Panc1 (cell line): ENCODE measurements around the gene GPR160.

ENCODE experiments used
- CTCF ChIP-seq: fragments of 450-650 bp; IDR thresholded peaks from 2 replicates; pipeline ENCODE4 v1.5.1; 2017; ENCODE audit warnings: mild to moderate bottlenecking
- POLR2AphosphoS5 ChIP-seq: IDR thresholded peaks from 2 replicates; pipeline ENCODE4 v1.6.1; 2012; ENCODE audit warnings: mild to moderate bottlenecking, low read depth, low read length, moderate library complexity
- TF ChIP-seq, protein P1 (sequence below), 2 experiments: IDR thresholded peaks; 2 replicates each; pipeline ENCODE4 v1.6.1; 2011 to 2012; ENCODE audit warnings: low read depth in 2 of 2, control low read depth in 1 of 2, low read length in 1 of 2, mild to moderate bottlenecking in 1 of 2, moderate library complexity in 1 of 2; ENCODE audit not compliant: insufficient read depth in 1 of 2

- TF ChIP-seq CTCF, result no peak
- TF ChIP-seq, protein P1, sequence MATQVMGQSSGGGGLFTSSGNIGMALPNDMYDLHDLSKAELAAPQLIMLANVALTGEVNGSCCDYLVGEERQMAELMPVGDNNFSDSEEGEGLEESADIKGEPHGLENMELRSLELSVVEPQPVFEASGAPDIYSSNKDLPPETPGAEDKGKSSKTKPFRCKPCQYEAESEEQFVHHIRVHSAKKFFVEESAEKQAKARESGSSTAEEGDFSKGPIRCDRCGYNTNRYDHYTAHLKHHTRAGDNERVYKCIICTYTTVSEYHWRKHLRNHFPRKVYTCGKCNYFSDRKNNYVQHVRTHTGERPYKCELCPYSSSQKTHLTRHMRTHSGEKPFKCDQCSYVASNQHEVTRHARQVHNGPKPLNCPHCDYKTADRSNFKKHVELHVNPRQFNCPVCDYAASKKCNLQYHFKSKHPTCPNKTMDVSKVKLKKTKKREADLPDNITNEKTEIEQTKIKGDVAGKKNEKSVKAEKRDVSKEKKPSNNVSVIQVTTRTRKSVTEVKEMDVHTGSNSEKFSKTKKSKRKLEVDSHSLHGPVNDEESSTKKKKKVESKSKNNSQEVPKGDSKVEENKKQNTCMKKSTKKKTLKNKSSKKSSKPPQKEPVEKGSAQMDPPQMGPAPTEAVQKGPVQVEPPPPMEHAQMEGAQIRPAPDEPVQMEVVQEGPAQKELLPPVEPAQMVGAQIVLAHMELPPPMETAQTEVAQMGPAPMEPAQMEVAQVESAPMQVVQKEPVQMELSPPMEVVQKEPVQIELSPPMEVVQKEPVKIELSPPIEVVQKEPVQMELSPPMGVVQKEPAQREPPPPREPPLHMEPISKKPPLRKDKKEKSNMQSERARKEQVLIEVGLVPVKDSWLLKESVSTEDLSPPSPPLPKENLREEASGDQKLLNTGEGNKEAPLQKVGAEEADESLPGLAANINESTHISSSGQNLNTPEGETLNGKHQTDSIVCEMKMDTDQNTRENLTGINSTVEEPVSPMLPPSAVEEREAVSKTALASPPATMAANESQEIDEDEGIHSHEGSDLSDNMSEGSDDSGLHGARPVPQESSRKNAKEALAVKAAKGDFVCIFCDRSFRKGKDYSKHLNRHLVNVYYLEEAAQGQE (IDR thresholded peaks at IDR 0.05; ENCODE audit: insufficient read depth in 1 of 2, low read depth in 2 of 2, low read length in 1 of 2), result no peak
- TF ChIP-seq POLR2AphosphoS5, result no peak
Observed at GRCh38 chr3:169992156-169992555, 45.6 kb upstream of the GPR160 start.
